HEK293 (cell line): ENCODE results near the gene OPCML.

Experiments
- CTCF ChIA-PET: fragments of 350-600 bp; formaldehyde crosslinking; extraction: SDS; loops from one replicate; lab custom pipeline; 2021; ENCODE audit warnings: antibody characterized with exemption; lab: Yijun Ruan, JAX
- POLR2A ChIA-PET: fragments of 300-600 bp; formaldehyde crosslinking; extraction: SDS; loops from one replicate; lab custom pipeline; 2020; ENCODE audit warnings: antibody characterized with exemption, inconsistent platforms; lab: Yijun Ruan, JAX
- H3K27ac ChIP-seq: fragments of 200-500 bp; sonication (Bioruptor generic); 2 replicates; pipeline ENCODE4 v1.5.1; 2014; ENCODE audit warnings: low read depth, low read length, control low read depth, inconsistent platforms; ENCODE audit errors: extremely low read depth
- H3K36me3 ChIP-seq, 2 experiments: fragments of 200-500 bp in 1 of 2; sonication (Bioruptor generic) in 1 of 2; 1 replicate in 1 of 2; 2 replicates in 1 of 2; pipeline ENCODE4 v1.5.1; 2014 to 2017; ENCODE audit warnings: inconsistent platforms in 2 of 2, low read length in 2 of 2; ENCODE audit not compliant: control insufficient read depth in 2 of 2, insufficient read depth in 1 of 2
- H3K4me1 ChIP-seq: fragments of 200-500 bp; sonication (Bioruptor generic); 2 replicates; pipeline ENCODE4 v1.5.1; 2014; ENCODE audit warnings: mild to moderate bottlenecking, low read length, inconsistent platforms; ENCODE audit not compliant: control insufficient read depth, insufficient read depth
- H3K4me3 ChIP-seq: 2 replicates; pipeline ENCODE4 v1.5.1; 2011; ENCODE audit warnings: low read depth, mild to moderate bottlenecking, control low read depth, low read length, moderate library complexity
- H3K9me3 ChIP-seq: fragments of 200-500 bp; sonication (Bioruptor generic); 2 replicates; pipeline ENCODE4 v1.5.1; 2014; ENCODE audit warnings: low read depth, low read length, inconsistent platforms; ENCODE audit not compliant: control insufficient read depth, insufficient read depth
- HIC1 ChIP-seq: fragments of 450-650 bp; formaldehyde crosslinking; IDR thresholded peaks from 2 replicates; pipeline ENCODE4 v1.5.1; 2016; ENCODE audit warnings: missing biosample characterization, missing genetic modification characterization
- OVOL3 ChIP-seq: fragments of 450-650 bp; formaldehyde crosslinking; IDR thresholded peaks from 2 replicates; pipeline ENCODE4 v1.5.1; 2016; ENCODE audit warnings: missing biosample characterization, missing genetic modification characterization
- SP2 ChIP-seq: fragments of 450-650 bp; formaldehyde crosslinking; IDR thresholded peaks from 2 replicates; pipeline ENCODE4 v1.5.1; 2016; ENCODE audit warnings: missing biosample characterization, missing genetic modification characterization
- ZFP37 ChIP-seq: fragments of 450-650 bp; formaldehyde crosslinking; IDR thresholded peaks from 2 replicates; pipeline ENCODE4 v1.5.1; 2016; ENCODE audit warnings: missing biosample characterization, missing genetic modification characterization
- ZNF121 ChIP-seq: fragments of 450-650 bp; formaldehyde crosslinking; IDR thresholded peaks from 2 replicates; pipeline ENCODE4 v1.5.1; 2016; ENCODE audit warnings: missing biosample characterization, missing genetic modification characterization
- ZNF140 ChIP-seq: fragments of 450-650 bp; formaldehyde crosslinking; IDR thresholded peaks from 2 replicates; pipeline ENCODE4 v1.5.1; 2016; ENCODE audit warnings: missing biosample characterization, missing genetic modification characterization
- ZNF155 ChIP-seq: fragments of 450-650 bp; formaldehyde crosslinking; IDR thresholded peaks from 2 replicates; pipeline ENCODE4 v1.5.1; 2016; ENCODE audit warnings: missing biosample characterization, missing genetic modification characterization
- ZNF169 ChIP-seq: fragments of 450-650 bp; formaldehyde crosslinking; IDR thresholded peaks from 2 replicates; pipeline ENCODE4 v1.5.1; 2016; ENCODE audit warnings: missing biosample characterization, missing genetic modification characterization
- ZNF2 ChIP-seq: fragments of 450-650 bp; formaldehyde crosslinking; IDR thresholded peaks from 2 replicates; pipeline ENCODE4 v1.5.1; 2016; ENCODE audit warnings: missing biosample characterization, missing genetic modification characterization
- ZNF202 ChIP-seq: fragments of 450-650 bp; formaldehyde crosslinking; IDR thresholded peaks from 2 replicates; pipeline ENCODE4 v1.5.1; 2016; ENCODE audit warnings: missing biosample characterization, missing genetic modification characterization, borderline replicate concordance
- ZNF239 ChIP-seq: fragments of 450-650 bp; formaldehyde crosslinking; IDR thresholded peaks from 2 replicates; pipeline ENCODE4 v1.5.1; 2016; ENCODE audit warnings: missing biosample characterization, missing genetic modification characterization
- ZNF391 ChIP-seq: fragments of 450-650 bp; formaldehyde crosslinking; IDR thresholded peaks from 2 replicates; pipeline ENCODE4 v1.5.1; 2016; ENCODE audit warnings: low read depth, missing biosample characterization, missing genetic modification characterization, borderline replicate concordance
- ZNF513 ChIP-seq: fragments of 450-650 bp; IDR thresholded peaks from 2 replicates; pipeline ENCODE4 v1.5.1; 2018; ENCODE audit warnings: missing biosample characterization, missing genetic modification characterization
- ZNF518A ChIP-seq: fragments of 450-650 bp; formaldehyde crosslinking; conservative IDR thresholded peaks from 2 replicates; pipeline ENCODE4 v1.5.1; 2016; ENCODE audit warnings: low read depth, missing biosample characterization, missing genetic modification characterization
- ZNF621 ChIP-seq: fragments of 450-650 bp; formaldehyde crosslinking; IDR thresholded peaks from 2 replicates; pipeline ENCODE4 v1.5.1; 2017; ENCODE audit warnings: missing biosample characterization, missing genetic modification characterization
- ZNF623 ChIP-seq: fragments of 450-650 bp; formaldehyde crosslinking; IDR thresholded peaks from 2 replicates; pipeline ENCODE4 v1.5.1; 2016; ENCODE audit warnings: missing biosample characterization, missing genetic modification characterization
- ZNF626 ChIP-seq: fragments of 450-650 bp; sonication (Bioruptor Pico); formaldehyde crosslinking; IDR thresholded peaks from 2 replicates; pipeline ENCODE4 v1.5.1; 2018; ENCODE audit warnings: missing biosample characterization, missing genetic modification characterization, inconsistent platforms
- ZNF670 ChIP-seq: fragments of 450-650 bp; formaldehyde crosslinking; IDR thresholded peaks from 2 replicates; pipeline ENCODE4 v1.5.1; 2016; ENCODE audit warnings: missing biosample characterization, missing genetic modification characterization, low read depth
- ZNF704 ChIP-seq: fragments of 450-650 bp; formaldehyde crosslinking; IDR thresholded peaks from 2 replicates; pipeline ENCODE4 v1.5.1; 2016; ENCODE audit warnings: missing biosample characterization, missing genetic modification characterization
- ZNF747 ChIP-seq: fragments of 450-650 bp; formaldehyde crosslinking; IDR thresholded peaks from 2 replicates; pipeline ENCODE4 v1.5.1; 2016; ENCODE audit warnings: missing biosample characterization, missing genetic modification characterization

OPCML gene

GRCh38 chr11:132745306-132745705, 787.0 kb downstream of the OPCML start:
- POLR2A ChIA-PET: no interaction called here
- Histone ChIP-seq H3K4me1 (no peaks in the 10 kb centered on the region), H3K36me3 (no peaks in the 10 kb centered on the region), H3K9me3 (no peaks in the 10 kb centered on the region), H3K4me3 (no peak overlapping the region), H3K27ac (no peak overlapping the region)
- CTCF ChIA-PET: no interaction called here
- TF ChIP-seq ZNF623 (tag by site-specific recombination) (no peak), ZNF626 (tag by site-specific recombination) (no peak), ZNF202 (tag by site-specific recombination) (no peak), ZNF391 (tag by site-specific recombination) (no peak), ZNF747 (tag by site-specific recombination) (no peak), ZNF2 (tag by site-specific recombination) (no peak), ZNF169 (tag by site-specific recombination) (no peak), ZNF155 (no peak), ZNF518A (tag by site-specific recombination) (no peak), ZNF239 (tag by site-specific recombination) (no peak), ZNF704 (no peak), ZNF621 (tag by site-specific recombination) (no peak), OVOL3 (tag by site-specific recombination) (no peak), ZNF670 (no peak), SP2 (tag by site-specific recombination) (no peak), ZNF121 (tag by site-specific recombination) (no peak), ZNF513 (no peak), ZNF140 (tag by site-specific recombination) (no peak), ZFP37 (tag by site-specific recombination) (no peak), HIC1 (tag by site-specific recombination) (no peak)
